RKO (cell line): ENCODE results near the gene GDNF.
"Not testable (repeated sequence)": the region's sequence is repeated elsewhere in the genome, so short reads cannot be mapped to it uniquely, and the experiment has no call there.

ENCODE experiments used
- DNase-seq: peaks from one replicate; pipeline ENCODE4 v3.0.0-alpha.2; 2016; ENCODE audit warnings: low spot score

GDNF gene

DNA sequence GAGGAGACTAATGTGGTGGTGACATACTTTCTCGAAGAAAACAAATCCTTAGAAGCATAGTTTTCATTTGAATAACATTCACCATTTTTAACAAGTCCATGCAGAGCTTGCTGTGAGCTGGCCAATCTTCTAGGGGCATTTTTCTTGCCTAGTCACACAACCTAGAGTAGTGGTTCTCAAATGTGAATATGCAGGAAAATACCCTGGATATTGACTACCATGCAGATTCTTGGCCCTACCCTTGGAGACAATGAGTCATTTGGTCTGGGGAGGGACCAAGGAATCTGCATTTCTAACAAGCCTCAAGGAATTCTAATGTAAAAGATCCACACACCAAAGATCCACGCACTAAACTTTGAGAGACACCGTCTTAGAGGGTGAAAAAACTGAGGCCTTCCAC, 23.5 kb downstream of the GDNF start:
- DNase-seq = no peak

DNA sequence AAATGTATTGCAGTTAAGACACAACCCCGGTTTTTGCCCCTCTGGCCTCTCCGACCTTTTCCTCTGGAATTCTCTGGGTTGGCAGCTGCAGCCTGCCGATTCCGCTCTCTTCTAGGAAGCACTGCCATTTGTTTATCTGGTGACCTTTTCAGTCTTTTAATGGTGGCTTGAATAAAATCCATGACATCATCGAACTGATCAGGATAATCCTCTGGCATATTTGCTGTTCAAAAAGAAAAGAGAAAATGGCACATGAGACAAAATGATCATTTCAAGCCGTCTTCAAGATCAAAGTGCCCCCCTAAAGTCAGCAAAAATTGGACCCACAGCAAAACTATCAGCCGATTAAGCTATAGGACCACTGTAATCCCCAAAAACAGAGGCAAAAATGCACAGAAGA, 23.9 kb downstream of the GDNF start:
- no peak for DNase-seq

DNA sequence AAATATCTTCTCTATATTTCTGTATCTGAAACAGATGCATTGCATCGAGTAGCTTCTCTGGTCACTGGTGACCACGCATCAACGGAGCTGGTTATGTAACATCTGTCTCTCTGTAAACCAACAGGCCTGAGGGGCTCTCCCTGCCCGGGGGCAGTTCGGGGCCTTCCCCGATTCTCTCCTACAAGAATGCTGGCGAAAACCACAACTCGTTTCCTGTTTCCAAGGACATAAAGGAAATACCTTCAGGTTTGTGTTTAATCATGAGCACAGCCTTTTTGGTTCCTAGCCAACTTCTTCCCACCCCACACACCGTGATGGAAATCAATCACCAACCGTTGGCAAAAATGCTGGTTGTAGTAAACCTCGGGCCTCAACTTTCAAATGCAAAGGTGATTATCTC, 25.1 kb downstream of the GDNF start:
- no peak for DNase-seq

DNA sequence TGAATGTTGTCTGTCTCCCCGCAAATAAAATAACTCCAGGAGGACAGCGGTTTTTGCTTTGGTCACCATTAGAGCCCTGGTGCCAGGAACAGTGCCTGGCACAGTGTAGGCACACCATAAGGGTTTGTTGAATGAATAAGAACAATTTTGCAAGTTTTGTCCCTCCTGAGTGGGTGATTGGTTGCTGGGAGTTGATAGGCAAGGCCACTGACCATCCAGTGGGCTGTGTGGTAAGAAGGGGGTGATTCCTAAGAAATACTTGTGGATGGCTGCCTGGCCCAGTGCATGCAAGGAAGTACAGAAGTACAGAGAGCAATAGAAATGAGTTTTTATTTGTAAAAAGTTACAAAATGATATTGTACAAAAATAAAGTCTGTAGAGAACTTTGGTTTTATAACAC, 27.5 kb downstream of the GDNF start:
- no peak for DNase-seq

DNA sequence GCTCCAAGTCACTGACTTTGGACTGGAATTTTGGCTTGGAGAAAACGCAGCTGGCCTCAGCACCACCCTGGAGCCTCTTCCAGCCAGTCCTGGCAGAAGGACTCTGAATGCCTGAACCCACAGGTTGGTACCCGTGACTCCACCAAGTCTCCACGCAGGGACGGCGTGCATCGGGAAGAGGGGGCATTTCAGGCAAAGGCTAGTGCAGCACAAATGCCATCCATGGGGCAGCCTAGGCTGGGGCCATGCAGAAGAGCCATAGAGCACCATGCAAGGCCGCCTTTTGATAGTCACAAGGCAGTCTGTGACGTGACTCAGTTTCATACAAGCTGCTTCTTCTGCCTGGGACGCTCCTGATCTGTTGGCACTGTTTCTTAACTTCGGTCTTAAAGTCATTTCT, 28.0 kb downstream of the GDNF start:
- DNase-seq = no peak

DNA sequence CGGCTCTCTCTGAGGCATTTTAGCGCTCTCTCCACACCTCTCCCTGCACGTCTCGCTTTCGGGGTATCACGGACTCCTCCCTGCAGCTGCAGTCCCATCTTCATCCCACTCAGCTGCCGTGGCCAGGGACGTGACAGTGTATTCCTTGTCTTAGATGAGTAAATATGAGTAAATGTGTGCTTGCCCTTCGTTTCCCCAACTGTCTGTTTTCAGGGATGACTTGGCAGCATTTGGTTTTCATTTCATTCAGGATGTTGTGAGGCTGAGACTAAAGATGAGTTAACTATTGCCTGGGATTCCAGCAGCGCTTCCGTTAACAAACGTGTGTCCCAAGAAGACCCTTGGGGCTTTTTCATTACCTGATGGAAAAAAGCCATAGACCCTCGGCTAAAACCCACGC, 29.5 kb downstream of the GDNF start:
- DNase-seq = no peak

DNA sequence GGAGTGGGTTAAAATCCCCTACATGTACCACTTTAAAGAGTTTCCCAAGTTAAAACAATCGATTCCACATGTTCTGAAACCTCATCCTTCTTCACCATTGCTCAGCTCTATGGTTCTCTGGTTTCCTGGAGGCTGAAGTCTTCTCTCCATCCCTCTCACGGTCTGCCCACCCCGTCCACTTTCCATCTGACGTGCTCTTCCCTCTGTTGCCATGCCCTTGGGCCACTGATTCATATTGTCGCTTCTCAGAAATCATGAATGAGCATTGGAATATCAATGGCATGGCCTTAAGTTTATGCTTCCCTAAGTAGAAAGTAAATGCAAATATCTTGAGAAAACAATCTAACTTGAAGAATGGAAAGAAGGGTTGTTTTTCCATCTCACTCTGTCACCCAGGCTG, 30.9 kb downstream of the GDNF start:
- DNase-seq = no peak

DNA sequence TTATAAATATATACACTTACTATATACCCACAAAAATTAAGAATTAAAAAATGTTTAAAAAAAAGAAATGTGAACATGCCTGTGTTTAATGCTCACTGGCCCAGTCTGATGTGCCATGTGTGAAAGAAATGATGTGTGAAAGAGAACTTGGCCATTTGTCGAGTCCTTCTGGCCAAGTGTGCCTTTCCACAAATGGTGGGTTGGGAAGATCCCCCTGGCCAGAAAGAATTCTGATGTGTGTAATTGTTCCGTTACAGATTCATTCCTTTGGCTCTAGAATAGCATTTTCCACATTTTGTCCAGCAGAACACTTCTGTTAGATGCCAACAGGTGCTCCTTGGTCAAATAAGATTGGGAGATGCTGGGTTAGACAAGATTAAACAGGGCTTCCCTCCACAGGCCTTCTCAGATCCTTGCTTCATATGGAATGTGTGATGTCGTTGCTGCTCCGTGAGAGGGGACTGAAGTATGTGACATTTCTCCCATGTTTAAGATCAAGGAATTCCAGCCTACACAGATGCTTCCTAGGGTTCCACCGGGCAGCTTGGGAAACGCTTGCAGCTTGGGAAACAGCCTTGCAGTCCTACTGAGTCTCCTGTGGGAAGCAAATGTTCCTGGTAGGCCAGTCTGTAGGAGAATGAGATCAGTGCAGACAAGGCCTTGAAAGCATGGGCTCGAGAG, 32.1 kb downstream of the GDNF start:
- no peak for DNase-seq

DNA sequence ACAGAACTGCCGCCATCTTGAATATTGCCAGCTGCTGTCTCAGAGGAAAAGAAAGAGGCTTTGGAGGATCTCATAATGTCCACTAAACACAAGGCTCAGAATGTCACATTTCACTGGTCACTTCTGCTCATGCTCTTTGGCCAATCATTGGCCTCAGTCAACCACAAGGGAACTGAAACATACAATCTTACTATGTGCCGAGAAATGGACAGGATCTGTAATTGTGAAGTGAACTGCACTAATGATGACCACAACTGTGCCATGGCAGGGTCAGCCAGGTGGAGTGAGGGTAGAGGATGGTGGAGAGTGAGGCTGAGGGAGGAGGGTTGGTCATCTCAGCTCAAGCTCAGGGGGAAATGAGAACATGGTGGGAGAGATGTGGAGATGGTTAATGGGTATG, 32.8 kb downstream of the GDNF start:
- DNase-seq = no peak

DNA sequence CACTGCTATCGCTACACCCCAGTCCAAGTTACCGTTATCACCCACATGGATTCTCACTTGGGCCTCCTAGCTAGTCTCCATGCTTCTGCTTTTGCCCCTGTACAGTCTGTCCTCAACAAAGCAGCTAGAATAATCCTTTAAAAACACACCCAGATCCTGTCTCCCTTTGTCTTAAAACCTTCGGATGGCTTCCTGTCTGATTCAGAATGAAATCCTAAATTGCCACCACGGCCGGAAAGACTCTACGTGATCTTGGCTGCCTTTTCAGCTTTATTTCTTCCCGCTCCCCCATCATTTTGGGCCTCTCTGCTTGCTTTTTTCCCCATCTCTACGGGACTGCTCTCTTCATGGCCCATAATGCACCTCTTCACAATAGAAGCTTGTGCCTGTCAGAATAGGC, 33.4 kb downstream of the GDNF start:
- DNase-seq = no peak

DNA sequence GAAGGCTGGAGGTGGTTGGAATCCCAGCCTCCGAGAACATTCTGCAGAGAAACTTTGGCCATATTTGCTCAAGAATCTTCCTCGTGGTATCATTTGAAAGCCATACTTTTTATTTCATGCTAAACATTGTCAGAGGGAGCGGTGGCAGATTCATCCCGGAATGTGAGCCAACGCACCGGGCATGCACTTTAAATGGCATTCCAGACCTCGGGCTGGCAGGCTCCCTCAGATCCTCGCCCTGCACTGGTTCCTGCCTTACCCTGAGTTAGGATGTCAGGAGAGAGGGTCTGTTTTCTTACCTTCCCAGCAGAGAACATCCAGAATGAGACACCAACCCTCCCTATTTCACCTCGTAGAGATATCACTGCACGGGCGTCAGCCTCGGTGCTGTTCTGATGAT, 33.8 kb downstream of the GDNF start:
- DNase-seq = no peak

DNA sequence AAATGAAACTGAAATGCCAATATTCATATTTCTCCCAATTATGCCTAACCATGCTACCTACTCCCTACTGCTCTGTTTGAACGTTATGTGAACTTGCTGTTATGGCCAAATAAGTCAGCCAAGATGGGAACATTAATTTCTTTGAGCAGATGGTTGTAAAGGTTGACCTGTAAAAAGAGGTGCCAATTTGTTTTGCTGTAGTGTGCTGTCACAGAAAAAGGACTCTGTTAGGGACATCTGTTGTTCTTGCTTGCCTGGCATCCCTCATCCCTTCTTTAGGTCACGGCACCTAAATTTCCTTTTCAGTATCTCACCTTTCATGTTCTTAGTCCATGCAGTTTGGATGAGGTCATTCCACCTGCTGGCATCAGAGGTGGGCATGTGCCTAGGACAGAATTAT, 35.4 kb downstream of the GDNF start:
- DNase-seq = no peak

DNA sequence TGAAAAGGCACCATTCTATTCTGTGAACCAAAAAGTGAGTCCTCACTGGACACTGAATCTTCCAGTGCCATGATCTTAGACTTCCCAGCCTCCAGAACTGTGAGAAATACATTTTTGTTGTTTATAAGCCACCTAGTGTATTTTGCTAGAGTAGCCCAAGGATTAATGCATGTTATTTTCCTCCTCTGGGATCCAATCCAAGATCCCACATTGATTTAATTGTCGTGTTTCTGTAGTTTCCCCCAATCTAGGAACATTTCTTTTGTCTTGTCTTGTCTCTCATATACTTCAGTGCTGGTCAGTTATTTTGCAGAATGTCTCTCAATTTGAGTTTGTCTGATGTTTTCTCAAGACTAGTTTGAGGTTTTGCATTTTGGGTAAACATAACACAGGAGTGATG, 36.4 kb downstream of the GDNF start:
- no peak for DNase-seq

DNA sequence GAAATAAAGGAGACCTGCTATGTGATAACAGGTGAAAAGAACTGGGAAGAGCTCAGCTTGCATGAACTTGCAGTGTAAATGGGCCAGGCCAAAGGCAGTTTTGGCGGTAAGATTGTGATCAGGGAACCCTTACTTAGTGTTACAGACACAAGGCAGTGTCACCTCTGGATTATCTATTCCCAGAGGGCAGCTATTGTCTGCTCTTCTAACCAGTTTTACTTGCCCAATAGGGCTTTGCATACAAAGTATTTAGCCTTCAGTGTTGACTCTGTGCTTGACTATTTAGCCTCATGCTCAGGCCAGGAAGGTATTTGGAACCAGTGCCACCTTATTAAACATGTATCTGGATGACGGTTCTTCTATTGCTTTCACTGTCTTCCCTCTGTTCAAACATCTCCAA, 38.3 kb downstream of the GDNF start:
- DNase-seq = no peak

DNA sequence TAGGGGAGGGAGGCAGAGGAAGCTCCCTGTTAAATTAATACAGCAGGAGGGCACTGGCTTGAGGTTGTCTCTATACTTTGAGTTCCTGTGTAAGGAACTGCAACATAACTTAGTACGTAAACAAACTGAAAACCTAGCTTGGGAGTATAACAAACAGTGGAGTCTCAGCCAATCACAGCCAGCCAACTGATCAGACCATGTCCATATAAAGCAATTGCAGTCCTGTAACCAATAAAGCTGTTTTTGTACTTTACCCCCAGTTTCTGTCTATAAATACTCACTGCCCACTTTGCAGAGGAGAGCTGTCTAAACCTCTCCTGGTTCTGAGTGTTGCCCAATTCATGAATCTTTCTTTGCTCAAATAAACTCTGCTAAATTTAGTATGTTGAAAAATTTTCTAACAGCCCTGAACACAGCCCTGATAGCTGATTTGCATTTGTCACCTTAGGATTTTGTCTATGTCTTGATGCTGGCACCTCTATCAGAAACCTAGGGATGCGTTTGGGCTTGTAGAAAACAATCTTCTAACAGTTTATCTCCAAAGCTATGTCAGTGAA, 39.9 kb downstream of the GDNF start:
- DNase-seq = no peak

DNA sequence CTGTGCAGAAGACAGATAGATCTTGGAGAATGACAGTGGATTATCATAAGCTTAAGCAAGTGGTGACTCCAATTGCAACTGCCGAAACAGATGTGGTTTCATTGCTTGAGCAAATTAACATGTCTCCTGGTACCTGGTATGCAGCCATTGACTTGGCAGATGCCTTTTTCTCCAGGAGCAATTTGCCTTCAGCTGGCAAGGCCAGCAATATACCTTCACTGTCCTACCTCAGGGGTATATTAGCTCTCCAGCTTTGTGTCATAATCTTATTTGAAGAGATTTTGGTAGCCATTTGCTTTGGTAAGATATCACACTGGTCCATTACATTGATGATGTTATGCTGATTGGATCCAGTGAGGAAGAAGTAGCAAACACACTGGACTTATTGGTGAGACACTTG, 43.4 kb downstream of the GDNF start:
- DNase-seq = not testable (repeated sequence)

DNA sequence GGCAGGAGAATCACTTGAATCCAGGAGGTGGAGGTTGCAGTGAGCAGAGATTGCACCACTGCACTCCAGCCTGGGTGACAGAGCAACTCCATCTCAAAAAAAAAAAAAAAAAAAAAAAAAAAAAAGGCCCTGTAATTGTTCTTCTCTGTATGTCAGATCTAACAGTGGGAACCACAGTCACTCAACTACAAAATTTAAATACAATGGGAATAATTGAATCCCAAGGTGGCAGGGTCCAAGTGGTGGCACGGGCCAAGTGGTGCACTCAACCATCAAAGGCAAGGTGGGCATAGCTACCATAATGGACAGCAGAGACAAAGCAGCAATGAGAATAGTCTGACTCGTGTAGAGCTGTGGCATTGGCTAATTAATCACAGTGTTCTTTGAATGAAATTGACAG, 44.5 kb downstream of the GDNF start:
- not testable (repeated sequence) for DNase-seq

DNA sequence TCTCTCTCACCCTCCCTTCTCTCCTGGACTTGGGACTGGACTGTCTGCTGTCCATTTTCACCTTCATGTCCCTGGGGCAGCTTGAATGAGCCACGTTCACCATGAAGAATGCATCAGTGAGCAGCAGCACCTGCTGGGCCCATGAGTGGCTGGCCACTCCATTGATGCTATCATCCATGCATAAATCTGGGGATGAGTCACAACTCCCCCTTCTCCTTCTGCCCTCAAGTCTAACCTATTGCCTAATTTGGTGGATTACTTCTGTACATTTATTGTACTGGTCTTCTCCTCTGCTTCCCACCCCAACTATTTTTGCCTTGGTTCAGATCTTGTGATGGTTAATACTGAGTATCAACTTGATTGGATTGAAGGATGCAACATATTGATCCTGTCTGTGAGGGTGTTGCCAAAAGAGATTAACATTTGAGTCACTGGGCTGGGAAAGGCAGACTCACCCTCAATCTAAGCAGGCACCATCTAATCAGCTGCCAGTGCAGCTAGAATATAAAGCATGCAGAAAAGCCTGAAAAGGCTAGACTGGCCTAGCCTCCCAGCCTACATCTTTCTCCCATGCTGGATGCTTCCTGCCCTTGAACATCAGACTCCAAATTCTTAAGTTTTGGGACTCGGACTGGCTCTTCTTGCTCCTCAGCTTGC, 46.7 kb downstream of the GDNF start:
- peak; percentile 43 for DNase-seq

DNA sequence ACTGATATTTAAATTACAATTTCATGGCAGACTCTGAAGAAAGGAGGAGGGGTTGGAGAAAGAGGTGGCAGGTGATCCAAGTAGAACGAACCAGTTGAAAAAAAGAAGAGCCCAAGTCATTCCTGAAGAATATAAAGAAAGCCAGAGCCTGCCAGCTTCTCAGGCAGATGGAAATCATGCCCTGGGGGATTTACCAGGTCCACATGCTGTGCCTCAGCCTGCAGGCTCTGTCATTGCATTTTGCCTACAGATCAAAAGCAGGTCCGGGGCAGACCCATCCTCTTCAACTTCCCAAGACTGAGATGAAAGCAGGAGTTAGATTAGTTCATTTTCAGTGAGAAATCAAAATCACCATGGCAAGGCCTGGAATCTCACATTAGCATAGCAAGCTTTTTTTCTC, 48.5 kb downstream of the GDNF start:
- no peak for DNase-seq

DNA sequence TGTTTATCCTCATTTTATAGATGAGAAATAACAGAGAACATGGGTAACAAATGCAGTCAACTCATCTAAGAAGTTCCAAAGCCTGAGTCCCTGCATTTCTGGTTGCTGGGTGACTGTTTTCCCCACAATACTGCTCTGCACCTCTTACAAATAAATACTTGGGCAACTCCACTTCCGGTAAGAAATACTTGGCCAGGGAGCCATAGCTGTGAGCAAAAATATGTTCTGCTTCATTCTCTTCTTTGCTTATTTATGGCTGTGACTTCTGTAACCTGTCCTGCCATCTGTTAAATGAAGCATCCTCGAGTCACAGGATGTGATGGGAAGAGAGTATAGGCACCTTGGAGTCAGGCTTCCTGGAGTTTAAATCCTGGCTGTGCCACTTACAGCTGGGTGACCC, 49.9 kb downstream of the GDNF start:
- no peak for DNase-seq

DNA sequence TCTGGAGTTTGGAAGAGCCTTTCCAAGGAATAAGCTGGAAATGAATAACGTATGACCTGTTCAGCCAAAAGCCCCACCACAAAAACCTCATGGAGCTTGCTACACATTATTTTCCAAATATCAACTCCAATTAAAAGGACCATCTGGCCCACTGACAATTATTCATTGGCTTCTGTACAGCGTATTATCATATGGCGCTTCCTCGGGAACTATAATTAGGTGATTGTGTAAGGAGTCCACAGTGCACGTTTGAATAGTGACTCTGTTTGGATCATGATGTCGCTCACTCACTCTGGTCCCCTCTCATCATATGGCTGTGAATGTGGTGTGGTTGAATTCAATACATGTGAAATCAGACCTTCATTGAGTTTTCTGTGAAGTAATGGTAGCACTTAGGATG, 52.1 kb downstream of the GDNF start:
- no peak for DNase-seq

DNA sequence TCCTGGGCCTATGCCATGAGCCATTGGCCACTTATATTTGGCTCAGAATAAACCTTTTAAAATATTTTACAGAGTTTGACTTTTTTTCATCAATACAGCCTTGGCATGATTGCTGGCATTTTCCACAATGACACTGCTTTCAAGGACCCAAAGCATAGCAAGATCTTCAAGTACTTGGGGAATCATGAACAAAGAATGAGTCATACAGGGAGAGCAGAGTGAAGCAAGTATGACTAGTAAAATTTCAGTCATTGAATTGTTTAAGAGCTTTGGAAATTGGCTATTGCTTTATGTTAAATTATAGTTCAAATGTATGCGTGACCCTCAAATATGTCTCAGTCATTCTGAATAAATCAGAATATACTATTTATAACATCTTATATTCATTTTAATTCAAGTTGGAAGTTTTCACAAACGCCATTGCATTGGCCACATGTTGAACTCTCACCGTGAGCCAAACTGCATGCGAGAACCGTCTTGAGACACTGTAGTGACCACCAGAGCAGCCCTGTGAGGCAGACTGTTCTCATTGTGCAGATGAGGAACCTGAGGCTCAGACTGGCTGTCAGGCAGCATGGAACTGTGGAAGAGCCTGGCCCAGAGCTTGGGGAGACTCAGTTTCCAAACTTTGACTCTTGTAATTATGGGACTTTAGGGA, 52.9 kb downstream of the GDNF start:
- DNase-seq = peak; percentile 62

DNA sequence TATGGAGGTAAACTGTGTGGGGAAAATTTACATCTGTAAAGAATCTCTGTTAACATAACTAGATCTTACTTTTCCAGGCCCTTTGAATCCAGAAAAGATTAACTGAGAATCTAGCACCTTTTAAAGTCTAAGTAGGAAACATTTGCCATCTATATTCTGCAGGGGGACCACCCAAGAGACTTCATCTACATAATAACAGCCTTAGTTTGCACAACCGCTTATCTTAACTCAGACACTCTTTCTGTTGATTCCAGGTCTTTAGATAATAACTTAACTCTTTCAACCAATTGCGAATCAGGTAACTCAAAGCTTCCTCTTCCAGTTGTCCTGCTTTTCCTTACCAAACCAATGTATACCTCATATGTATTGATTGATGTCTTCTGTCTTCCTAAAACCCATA, 53.4 kb downstream of the GDNF start:
- no peak for DNase-seq
